GM18907 (cell line): ENCODE data around the gene PTPRK.
"Not testable (repeated sequence)": the region's sequence is repeated elsewhere in the genome, so short reads cannot be mapped to it uniquely, and the experiment has no call there.

Source experiments
- ATAC-seq: cut with Tn5 transposase; IDR thresholded peaks from one replicate; pipeline ENCODE4 v1.9.1; 2021; ENCODE audit warnings: mild to moderate bottlenecking, moderate library complexity; ENCODE audit not compliant: unreplicated experiment

Gene PTPRK

GRCh38 chr6:128047989-128048388, 472.4 kb downstream of the PTPRK start:
- ATAC-seq, result no peak

DNA sequence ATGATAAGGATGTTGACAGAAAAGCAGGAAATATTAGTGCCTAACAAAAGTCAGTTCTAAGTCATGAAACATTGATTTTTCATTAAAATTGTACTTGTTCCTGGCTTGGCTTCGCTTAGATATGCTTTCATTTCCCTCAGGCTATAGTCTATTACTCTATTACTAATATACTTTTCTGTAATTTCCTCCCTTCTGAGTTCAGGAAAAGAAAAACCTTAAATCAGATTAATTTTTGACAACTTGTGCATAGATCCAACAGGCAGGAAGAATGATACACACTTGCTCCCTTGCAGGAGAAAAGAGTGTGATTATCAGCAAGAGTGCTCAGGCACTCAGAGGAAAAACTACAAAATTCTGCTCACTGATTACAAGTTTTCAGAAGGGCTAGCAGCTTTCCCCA, 474.4 kb downstream of the PTPRK start:
- ATAC-seq, result no peak

DNA sequence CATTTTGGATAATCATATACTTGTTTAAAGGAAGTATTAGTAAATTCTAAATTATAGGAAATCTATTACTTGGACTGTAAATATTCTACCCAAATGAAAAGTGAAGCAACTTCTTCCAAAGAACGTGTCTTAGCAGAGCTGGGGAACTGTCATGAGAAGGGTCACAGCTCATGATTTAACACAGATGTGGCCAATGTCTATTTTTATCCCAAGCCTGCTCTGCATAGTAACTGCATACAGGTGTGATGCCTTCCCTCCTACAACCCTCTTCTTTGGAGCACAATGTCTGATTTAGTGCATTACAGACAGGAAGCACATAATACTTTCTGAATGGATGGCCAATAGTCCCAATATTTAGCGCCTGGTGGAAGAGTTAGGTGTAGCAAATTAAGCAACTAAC, 480.9 kb downstream of the PTPRK start:
- ATAC-seq, result no peak

DNA sequence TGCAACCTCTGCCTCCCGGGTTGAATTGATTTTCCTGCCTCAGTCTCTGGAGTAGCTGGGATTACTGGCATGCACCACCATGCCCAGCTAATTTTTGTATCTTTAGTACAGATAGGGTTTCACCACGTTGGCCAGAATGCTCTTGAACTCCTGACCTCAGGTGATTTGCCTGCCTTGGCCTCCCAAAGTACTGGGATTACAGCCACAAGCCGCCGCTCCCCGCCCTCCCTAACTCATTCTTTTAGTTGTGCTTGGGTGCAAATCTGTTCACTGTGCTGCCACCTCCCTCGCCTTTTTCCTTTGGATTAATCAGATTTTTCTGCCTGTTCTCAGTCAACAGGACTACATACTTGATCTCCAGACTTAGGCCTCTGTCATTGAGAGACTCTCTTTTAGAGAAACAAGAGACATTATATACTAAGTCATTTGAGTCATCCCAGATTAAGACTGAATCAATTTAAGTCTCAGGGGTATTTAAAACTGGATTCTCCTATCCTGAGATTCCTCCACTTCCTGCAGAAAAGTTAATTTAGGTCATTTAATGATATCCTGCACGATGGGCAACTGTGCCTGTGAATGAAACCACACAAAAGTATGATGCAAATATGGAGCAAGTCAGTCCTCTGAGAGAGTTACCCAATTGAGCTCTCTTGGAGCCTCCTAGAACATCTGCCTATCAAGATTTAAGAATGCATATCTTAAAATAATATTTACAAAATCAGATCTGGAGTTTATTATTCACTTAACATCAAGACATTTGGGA, 483.4 kb downstream of the PTPRK start:
- no peak for ATAC-seq

- no peak for ATAC-seq
Observed at GRCh38 chr6:128033156-128033555, 487.2 kb downstream of the PTPRK start.

DNA sequence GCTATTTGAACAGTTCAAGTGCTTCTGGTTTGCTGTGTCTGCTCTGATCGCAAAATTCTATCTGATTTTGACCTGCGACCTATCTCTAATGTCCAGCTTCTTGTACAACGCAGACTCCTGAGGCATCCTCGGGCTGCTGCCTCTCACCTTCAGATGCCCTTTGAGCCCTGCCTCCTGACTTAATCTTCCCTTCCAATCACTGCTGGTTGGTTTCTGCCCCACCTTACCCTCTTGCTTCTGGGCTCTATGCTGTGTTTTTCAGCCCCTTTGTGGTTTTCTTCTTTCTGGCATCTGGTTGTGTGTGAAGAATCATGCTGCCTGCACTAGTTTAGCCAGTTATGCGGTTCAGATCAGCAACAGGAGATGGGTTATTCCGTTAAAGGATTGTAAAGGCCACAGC, 488.4 kb downstream of the PTPRK start:
- no peak for ATAC-seq

DNA sequence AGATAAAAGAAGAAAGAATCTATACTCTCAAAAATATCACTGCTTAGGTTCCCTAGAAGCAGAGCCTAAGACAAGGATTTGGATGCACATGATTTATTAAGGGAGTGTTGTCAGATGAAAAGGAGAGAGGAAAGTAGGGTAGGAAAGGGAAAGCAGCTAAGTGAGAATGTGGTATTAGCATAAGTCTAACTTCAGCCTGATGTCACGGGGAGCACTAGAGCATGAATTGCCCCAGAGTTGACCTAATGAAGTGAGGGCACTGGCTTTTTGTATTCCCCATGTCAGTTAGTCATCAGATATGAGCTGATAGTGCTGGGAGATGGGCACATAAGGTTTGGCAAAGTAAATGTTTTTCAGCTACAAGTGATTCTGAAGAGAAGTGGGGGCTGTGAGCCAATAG, 490.6 kb downstream of the PTPRK start:
- peak; percentile 74 for ATAC-seq

DNA sequence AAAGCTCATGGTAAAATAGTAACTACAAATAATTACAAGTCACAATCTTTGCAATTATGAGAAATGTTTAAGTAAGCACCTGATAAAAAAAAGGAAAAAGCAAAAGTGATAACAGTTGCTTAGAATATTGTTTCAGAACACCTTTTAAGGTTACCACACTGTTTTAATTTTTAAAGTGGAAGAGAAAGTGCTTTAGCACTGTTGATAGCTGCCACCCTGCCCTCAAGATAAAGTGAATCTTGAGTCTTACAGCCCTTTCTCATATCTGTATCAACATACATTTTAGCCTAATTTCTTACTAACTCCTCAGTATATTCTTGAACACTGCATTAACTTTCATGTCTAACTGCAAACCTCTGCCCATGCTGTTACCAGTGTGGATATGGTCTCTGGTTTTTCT, 492.2 kb downstream of the PTPRK start:
- no peak for ATAC-seq

DNA sequence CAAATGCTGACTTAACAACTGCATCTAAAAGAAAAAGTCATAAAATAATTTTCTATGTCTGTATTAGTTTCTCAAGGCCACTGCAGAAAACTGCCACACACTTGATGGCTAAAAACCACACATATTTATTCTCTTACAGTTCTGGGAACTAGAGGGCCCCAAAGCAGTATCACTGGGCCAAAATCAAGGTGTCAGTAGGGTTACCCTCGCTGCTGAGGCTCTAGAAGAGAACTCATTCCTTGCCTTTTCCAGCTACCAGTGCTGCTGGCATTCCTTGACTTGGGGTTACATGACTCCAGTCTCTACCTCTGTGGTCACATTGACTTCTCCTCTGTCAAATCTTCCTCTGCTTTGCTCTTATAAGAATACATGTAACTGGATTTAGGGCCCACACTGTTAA, 494.9 kb downstream of the PTPRK start:
- no peak for ATAC-seq

DNA sequence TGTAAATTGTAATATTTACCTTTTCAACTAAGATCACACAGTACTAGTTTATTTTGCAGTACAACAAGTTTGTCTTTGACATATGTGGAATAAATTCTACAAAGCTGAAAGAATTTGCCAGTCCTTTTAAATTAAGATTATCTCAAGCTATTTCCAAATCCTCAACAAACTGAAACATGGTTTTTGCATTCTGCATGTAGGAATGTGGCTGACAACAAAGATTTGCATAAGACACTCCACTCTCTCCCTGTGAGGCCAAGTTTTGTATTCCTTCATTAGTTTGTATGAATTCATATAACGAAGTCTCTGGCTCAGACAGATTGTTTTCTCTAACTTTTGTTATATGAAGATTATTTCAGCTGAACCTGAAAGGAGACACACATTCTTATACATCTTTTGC, 495.4 kb downstream of the PTPRK start:
- no peak for ATAC-seq

GRCh38 chr6:128024046-128024445, 496.4 kb downstream of the PTPRK start:
- ATAC-seq, result no peak

DNA sequence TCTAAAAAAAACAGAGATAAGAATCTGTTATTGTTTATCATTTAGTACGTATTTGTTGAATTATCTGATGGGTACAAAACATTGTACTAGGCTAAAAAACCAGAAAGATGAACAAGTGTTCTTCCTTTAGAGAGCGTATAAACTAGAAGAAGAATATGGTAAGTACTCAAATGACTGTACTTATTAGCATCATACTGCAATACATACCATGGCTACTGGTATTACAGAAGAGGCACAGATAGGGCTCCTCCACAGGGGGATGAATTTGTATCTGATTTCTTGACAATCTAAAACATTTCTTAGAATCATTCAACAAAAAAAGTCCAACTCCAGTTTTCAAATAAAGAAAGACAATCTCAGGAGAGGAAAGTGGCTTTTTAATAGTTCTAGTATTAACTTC, 501.6 kb downstream of the PTPRK start:
- ATAC-seq, result no peak

DNA sequence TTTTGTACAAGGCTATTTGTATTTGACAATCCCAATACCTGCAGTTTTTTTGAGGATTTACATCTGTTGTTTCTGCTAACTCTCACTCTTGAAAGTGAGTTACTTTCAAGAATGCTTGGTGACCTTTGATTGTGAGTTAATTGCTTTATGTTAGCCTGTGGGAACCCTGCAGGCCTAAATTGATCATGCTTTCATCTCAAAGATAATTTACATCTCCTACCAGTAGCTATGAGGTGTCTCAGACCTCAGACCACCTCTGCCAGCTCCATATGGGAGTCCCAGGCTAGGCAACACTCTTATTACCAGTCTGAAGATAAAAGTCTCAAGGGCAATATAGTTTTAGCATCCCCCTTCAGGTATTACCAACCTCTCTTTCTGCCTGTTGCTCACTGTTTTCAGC, 503.1 kb downstream of the PTPRK start:
- no peak for ATAC-seq

DNA sequence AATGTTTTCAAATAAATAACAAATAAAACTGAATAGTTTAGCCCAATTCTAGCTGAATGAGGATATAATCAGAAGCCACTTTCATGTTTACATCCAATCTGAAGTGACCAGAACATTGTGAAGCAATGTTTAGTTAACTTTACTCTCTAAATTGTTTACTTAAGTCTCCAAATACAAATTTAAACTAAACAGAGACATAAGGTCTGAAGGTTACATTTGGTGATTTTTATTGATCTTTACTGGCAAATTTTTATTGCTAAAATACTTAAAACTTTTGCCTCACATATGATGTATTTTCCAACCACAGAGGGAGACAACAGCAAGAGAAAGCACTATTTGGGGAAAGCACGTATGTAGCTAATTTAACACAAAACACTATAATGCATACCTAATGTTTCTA, 512.7 kb downstream of the PTPRK start:
- ATAC-seq, result no peak

DNA sequence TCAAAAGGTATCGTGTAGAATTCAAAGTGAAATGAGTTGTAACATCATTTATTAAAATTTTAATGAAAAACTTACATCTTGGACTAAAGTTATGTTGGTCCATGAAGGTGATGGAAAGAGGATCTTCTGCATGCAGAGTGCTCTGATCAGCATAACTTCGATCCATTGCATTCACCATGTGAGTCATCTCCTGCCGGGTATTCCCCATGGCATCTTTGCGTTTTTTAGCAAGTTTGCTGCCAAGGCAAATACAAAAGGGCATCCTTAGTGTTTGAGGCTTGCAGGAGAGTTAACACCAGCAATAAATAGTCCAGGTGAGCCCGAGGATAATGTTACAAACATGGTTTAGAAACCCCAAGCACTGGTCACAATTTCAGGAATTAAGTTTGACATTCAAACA, 515.4 kb downstream of the PTPRK start:
- ATAC-seq, result no peak

GRCh38 chr6:128000363-128000762, 520.0 kb downstream of the PTPRK start:
- no peak for ATAC-seq

- no peak for ATAC-seq
Observed at GRCh38 chr6:127998985-127999384, 521.4 kb downstream of the PTPRK start.

DNA sequence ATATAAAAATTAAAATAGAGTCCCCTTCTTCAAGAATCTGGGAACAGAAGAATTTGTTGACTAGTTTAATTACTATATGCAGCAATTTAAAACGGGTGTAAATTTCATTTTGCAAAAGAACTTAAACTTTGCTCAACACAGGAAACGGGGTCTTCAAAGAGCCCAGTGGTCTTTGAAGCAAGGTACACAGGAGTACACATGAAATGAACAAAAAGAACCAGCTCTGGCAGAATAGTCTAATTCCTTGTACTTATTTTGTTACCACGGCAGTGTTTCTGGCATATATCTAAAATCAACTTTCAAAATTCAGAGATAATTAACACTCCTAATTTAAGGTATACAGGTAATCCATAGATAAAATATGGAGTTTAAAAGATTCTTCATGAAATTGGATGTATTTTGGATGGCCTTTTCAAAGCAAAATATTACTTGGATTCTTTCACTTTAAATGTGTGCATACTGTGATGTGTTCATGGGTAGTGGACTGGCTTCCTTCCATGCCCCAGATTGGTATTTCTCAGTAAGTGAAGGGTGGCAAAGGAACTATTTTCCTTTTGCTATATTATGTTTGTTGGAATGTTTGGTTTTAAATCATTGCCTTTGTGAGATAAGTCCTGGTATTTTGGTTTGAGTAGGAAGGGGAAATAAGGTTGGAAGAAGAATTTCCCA, 522.8 kb downstream of the PTPRK start:
- no peak for ATAC-seq

GRCh38 chr6:127996925-127997324, 523.5 kb downstream of the PTPRK start:
- ATAC-seq, result no peak

DNA sequence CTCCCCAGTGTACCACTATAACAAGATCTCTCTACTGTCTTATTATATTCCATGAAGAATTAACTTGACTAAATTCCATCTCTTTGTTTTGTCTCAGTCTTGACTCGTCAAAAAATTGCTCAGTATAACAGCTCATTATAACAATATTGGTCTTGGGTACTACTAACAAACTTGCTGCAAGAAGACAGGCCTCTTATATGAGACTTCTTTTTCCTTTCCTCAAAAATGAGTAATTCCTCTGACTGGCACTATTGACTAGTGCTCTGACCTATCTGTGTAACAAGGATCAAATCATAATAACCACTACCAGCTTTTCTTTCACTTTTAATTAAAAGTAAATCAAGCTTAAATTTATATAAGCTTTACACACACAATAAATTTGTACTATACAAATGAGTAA, 528.3 kb downstream of the PTPRK start:
- ATAC-seq, result no peak

DNA sequence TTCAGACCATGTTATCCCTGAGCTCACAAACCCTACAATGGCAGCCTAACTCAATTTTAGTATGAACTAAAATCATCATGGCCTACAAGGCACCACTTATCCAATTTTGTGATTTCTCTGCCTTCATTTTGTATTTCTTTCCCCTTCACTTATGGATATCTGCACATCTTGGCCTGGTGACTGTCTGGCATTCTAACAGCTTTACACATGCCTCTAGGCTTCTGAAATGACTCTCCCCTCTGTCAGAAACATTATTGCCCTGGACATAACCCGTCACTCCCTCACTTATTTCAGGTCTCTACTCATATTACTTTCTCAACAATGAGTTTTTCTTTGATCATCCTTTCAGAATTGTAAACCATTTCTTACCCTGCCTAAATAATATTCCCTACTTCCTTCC, 530.3 kb downstream of the PTPRK start:
- ATAC-seq, result no peak

- ATAC-seq, result no peak
Observed at GRCh38 chr6:127980996-127981395, 539.4 kb downstream of the PTPRK start.

DNA sequence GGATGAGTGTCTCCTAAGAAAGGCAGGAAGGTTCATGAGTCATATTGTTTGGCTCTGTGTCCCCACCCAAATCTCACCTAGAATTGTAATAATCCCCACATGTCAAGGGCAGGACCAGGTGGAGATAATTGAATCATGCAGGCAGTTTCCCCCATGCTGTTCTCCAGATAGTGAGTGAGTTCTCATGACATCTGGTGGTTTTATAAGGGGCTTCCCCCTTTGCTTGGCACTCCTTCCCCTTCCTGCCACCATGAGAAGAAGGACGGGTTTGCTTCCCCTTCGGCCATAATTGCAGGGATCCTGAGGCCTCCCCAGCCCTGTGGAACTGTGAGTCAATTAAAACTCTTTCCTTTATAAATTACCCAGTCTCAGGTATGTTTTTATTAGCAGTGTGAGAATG, 542.2 kb downstream of the PTPRK start:
- ATAC-seq, result not testable (repeated sequence)
